Right atrium auricular region (tissue), 2 donors: Measurements from ENCODE around the gene MSANTD7. TPM values are rescaled to one million over a fixed set of nuclear protein-coding genes. Genes with fewer than 3 reads are reported as not detected.

ENCODE experiments used
- DNase-seq: peaks from one replicate; pipeline ENCODE4 v3.0.0-alpha.2; 2019; ENCODE audit warnings: low spot score
- H3K27ac ChIP-seq, 2 donors: fragments of 200-600 bp; sonication (generic); 1 replicate in 1 of 2; 2 replicates in 1 of 2; pipeline ENCODE4 v1.5.1; 2016 to 2019
- H3K27me3 ChIP-seq, 2 donors: fragments of 200-600 bp; sonication (generic); one replicate each; pipeline versions ENCODE4 v1.5.1 to v1.6.0; 2017 to 2019
- H3K36me3 ChIP-seq: fragments of 200-600 bp; sonication (generic); one replicate; pipeline ENCODE4 v1.5.1; 2016
- H3K4me1 ChIP-seq, 2 donors: fragments of 200-600 bp; sonication (generic); one replicate each; pipeline versions ENCODE4 v1.5.1 to v1.6.0; 2017 to 2019
- H3K4me3 ChIP-seq, 2 donors: fragments of 200-600 bp; sonication (generic); 1 replicate in 1 of 2; 2 replicates in 1 of 2; pipeline ENCODE4 v1.5.1; 2017 to 2019; ENCODE audit warnings: mild to moderate bottlenecking in 1 of 2, moderate library complexity in 1 of 2
- H3K9me3 ChIP-seq, 2 donors: fragments of 200-600 bp; sonication (generic); one replicate each; pipeline ENCODE4 v1.5.1; 2019
- total RNA-seq, 2 donors: library from RNA; depleted of rRNA; stranded (reverse); fragments of >200 nt; gene quantifications; one replicate each; pipeline ENCODE4 v1.1.0, GENCODE V29; 2016
- TF ChIP-seq, protein P1 (sequence below), 2 donors: fragments of 200-600 bp; sonication (generic); IDR thresholded peaks; one replicate each; pipeline ENCODE4 v1.5.1; 2019; ENCODE audit warnings: antibody characterized with exemption in 2 of 2

Gene MSANTD7
- total RNA-seq, 2 donors from 2014 or later: 4.3 to 5.9 TPM

DNA sequence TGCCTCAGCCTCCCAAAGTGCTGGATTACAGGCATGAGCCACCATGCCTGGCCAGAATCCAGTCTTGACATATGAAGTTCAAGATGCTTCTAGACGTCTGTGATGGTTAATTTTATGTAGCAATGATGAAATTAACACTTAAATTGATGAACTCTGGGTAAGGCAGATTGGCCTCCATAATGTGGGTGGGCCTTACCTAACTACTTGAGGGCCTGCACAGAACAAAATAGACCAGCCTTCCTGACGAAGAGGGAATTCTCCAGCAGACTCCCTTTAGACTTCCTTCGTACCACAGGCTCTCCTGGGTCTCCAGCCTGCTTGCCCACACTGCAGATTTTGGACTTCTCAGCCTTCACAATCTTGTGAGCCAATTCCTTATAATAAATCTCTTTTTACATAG, 5.0 kb upstream of the MSANTD7 start:
- DNase-seq: no peak
- TF ChIP-seq, protein P1, sequence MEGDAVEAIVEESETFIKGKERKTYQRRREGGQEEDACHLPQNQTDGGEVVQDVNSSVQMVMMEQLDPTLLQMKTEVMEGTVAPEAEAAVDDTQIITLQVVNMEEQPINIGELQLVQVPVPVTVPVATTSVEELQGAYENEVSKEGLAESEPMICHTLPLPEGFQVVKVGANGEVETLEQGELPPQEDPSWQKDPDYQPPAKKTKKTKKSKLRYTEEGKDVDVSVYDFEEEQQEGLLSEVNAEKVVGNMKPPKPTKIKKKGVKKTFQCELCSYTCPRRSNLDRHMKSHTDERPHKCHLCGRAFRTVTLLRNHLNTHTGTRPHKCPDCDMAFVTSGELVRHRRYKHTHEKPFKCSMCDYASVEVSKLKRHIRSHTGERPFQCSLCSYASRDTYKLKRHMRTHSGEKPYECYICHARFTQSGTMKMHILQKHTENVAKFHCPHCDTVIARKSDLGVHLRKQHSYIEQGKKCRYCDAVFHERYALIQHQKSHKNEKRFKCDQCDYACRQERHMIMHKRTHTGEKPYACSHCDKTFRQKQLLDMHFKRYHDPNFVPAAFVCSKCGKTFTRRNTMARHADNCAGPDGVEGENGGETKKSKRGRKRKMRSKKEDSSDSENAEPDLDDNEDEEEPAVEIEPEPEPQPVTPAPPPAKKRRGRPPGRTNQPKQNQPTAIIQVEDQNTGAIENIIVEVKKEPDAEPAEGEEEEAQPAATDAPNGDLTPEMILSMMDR (IDR thresholded peaks at IDR 0.05): no peak
- Histone ChIP-seq H3K36me3 (no peaks in the 10 kb centered on the region), H3K4me1 (peaks cover 0 to 10% of the 10 kb centered on the region in 2 donors), H3K4me3 (no peak overlapping the region), H3K27ac (no peak overlapping the region), H3K9me3 (no peaks in the 10 kb centered on the region), H3K27me3 (no peaks in the 10 kb centered on the region)

DNA sequence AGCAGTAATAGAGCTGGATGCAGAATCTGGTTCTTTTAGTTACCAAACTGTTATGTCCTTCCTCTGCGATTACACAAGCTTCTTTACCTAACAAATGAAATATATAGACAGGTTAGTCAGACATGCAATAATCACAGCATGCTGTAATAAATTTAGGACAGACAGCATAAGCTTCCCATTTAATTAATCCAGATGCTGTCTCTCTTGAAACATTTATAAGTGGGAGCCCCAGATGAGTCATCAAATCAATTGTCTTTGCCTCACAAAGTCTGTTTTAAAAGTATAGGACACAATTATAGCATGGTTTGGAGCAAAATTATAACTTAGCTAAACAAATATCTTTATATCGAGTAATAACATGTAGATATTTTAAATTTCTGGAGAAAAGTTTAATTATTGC, 1.9 kb upstream of the MSANTD7 start:
- DNase-seq: no peak
- H3K27ac ChIP-seq: peak overlapping the region in 1 of 2 donors; percentile 98
- H3K4me3 ChIP-seq: no peak overlapping the region

DNA sequence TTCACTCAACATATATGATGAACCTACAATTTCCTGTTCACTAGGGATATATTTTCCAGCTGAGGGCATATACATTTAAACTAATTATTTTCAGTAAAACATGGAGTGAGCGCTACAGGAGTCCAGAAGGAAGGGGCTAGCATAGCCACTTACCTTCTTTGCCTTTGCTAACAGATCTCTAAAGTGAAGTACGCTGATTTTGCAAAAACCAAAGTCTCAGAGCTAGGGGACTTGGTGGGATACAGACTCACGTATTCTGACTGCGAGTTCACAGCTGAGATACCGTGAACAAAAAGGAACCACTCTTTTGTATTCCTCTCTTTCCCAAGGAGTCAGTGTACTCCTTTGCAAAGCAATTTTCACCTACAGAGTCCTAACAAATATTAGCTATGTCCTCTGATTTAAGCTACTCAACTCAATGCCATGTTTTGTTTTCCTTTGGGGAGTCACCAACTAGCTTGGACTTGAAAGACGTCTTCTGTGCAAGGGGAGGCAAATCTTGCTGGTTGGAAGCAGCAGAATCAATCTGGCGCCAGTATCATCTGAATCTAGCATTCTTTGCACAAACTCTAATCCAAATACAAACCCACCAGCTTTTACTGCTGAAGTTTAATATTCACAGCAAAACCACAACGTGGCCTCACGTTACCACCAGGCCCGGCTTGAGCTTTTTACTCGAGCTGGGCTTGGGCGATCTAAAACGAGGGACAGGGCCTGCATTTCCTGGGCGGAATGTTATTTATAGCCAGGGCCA, 926 bp upstream of the MSANTD7 start:
- peak overlapping the region; percentile 92 to 98 for H3K27ac ChIP-seq
- peaks cover 9% of the 10 kb centered on the region for H3K36me3 ChIP-seq
- H3K4me3 ChIP-seq: peak overlapping the region; percentile 97 to 99
- H3K4me1 ChIP-seq: peaks cover 0 to 16% of the 10 kb centered on the region in 2 donors
- H3K27me3 ChIP-seq: no peaks in the 10 kb centered on the region
- DNase-seq: no peak
- no peaks in the 10 kb centered on the region for H3K9me3 ChIP-seq
- TF ChIP-seq, protein P1 (IDR thresholded peaks at IDR 0.05): no peak

More for the DNA sequence above, 1.9 kb upstream of the MSANTD7 start:
- H3K4me1 ChIP-seq: peaks cover 0 to 16% of the 10 kb centered on the region in 2 donors
- no peaks in the 10 kb centered on the region for H3K36me3 ChIP-seq
- H3K27me3 ChIP-seq: no peaks in the 10 kb centered on the region
- TF ChIP-seq, protein P1 (IDR thresholded peaks at IDR 0.05): no peak
- H3K9me3 ChIP-seq: no peaks in the 10 kb centered on the region

DNA sequence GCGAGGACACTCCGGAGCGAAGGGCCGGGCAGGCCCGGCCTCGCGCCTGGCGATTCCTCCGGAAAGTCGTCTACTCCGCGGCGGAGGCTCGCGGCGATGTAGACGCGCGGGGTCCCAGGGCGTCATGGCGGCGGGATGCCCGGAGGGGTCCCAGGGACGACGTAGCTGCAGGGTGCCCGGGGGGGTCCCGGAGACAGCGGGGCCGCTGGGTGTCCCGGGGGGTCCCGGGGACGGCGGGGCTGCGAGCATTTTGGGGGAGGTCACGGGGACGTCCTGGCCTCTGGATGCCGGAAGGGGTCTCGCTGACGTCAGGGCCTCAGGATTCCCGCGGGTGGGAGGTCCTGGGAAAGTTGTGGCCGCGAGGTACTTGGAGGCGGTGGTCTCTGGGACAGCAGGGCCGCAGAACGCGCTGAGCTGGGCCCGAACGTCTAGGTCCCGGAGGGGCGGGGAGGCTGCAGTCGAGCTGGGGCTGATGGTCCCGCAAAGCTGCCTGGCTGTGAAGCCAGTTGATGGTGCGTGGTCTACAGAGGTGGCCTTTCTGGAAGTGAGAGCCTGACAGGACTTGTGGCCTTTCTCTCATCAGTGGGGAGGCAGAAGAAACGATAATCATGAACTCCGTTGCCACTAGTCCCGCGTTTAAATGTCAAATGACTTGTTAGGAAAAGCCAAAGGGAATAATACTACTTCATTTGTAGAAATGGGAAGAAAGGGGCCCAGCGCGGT, 637 bp downstream of the MSANTD7 start:
- Histone ChIP-seq H3K9me3 (no peaks in the 10 kb centered on the region), H3K27me3 (no peaks in the 10 kb centered on the region), H3K4me1 (peaks cover 0 to 16% of the 10 kb centered on the region in 2 donors), H3K27ac (peak overlapping the region; percentile 92 to 98), H3K36me3 (peaks cover 25% of the 10 kb centered on the region), H3K4me3 (peak overlapping the region; percentile 97 to 99)
- DNase-seq: no peak
- TF ChIP-seq, protein P1 (IDR thresholded peaks at IDR 0.05): no peak

DNA sequence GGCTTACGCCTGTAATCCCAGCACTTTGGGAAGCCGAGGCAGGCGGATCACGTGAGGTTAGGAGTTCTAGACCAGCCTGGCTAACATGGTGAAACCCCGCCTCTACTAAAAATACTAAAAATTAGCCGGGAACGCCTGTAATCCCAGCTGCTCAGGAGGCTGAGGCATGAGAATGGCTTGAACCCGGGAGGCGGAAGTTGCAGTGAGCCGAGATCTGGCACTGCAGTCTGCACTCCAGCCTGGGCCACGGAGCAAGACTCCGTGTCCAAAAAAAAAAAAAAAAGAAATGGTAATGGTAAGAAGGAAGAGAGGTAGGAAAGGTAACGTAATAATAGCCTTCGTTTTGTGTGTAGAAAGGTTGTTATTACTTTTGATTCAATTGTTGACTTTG, 1.2 kb downstream of the MSANTD7 start:
- peaks cover 30% of the 10 kb centered on the region for H3K36me3 ChIP-seq
- no peaks in the 10 kb centered on the region for H3K27me3 ChIP-seq
- H3K4me1 ChIP-seq: peaks cover 0 to 16% of the 10 kb centered on the region in 2 donors
- H3K9me3 ChIP-seq: no peaks in the 10 kb centered on the region
- H3K4me3 ChIP-seq: peak overlapping the region; percentile 97 to 99
- DNase-seq: no peak
- H3K27ac ChIP-seq: peak overlapping the region; percentile 92 to 98
- TF ChIP-seq, protein P1 (IDR thresholded peaks at IDR 0.05): no peak
